ENCODE data around the gene HTRA3.
"Not testable (repeated sequence)": the region's sequence is repeated elsewhere in the genome, so short reads cannot be mapped to it uniquely, and the experiment has no call there.

HTRA3 gene

GRCh38 chr4:8349236-8349635, 79.7 kb downstream of the HTRA3 start:
- not testable (repeated sequence) for DNase-seq

DNA sequence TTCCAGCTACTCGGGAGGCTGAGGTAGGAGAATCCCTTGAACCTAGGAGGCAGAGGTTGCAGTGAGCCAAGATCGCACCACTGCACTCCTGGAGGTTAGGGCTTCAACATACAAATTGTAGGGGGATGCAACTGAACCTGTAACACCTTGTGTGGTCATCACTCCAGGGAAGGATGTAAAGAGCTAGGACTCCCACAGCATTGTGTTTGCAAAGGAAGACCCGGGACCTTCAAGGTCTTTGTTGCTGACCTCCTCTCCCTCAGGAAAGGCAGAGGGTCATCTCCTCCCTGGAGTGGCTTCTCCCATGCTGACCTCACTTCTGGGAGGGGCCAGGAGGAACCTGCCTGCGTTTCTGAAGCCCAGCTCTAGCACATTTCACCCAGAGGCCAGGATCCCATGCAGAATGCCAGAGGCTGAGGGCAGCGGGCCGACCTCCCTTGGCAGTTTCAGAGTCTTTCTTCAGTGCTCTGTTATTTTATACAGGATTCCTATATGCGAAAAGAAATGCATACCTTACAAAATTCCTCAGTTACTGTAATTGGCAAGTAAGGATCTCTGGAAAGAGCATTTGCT, 80.2 kb downstream of the HTRA3 start:
- DNase-seq, result no peak

DNA sequence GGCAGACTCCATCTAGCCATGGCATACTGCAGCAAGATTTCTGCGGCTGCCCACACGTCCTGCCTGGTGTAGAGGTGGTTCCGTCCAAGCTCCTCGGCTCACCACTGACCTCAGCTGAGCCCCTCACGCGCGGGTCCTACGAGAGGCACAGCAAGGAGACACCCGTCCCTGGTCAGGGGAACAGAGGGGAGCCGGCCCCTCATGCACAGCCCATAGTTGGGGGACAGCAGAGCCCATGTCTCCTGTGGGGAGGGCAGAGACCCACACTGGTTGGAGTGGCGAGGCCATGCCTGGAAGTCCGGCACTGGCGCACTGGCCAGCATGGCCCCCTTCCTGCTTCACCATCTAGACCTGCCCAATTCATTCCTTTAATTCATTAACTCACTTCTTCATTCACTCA, 80.8 kb downstream of the HTRA3 start:
- DNase-seq, result no peak

GRCh38 chr4:8350841-8351461, 81.4 kb downstream of the HTRA3 start:
- DNase-seq, result no peak

GRCh38 chr4:8351931-8352367, 82.4 kb downstream of the HTRA3 start:
- DNase-seq, result no peak

GRCh38 chr4:8352368-8353157, 83.0 kb downstream of the HTRA3 start:
- no peak for DNase-seq

- no peak for DNase-seq
Measured at GRCh38 chr4:8353158-8353669, 83.7 kb downstream of the HTRA3 start.

DNA sequence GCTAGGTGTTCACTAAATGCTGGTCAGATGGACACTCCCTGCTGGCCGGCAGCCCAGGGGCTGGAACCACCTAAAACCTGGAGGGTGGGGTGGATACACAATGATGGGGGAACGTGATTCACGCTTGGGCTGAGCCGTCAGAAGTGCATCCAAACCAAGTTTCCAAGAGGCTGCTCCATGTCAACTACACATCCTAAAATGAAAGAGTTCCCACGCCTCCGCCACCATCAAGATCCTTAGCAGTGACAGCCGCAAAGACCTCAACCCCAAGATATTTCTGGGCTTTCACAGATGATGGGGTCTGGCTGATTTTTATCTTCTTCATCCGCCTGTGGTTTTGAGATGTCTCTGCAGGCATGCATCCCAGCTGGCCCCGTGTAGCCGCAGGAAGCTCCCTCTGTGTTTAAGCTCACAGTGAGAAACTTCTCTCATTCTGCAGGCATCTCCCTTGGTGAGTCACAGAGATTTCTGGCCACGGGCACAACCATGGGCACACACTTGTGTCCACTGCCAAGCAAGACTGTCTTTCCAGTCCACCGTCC, 84.4 kb downstream of the HTRA3 start:
- no peak for DNase-seq

- DNase-seq, result no peak
Measured at GRCh38 chr4:8355306-8355705, 85.8 kb downstream of the HTRA3 start.

GRCh38 chr4:8355864-8356565, 86.5 kb downstream of the HTRA3 start:
- DNase-seq, result no peak

Data from hematopoietic multipotent progenitor cell treated with erythropoietin and hydrocortisone succinate and interleukin-3 and kit ligand, for 4 days (in vitro differentiated cells).